Testis (tissue), 2 donors: ENCODE data around the gene GRK5.

Experiments
- POLR2A ChIP-seq: fragments of 450-650 bp; IDR thresholded peaks from one replicate; pipeline ENCODE4 v1.6.1; 2017; ENCODE audit warnings: antibody characterized with exemption, mild to moderate bottlenecking, moderate library complexity
- TF ChIP-seq, protein P1 (sequence below), 3 experiments: fragments of 450-650 bp in 2 of 3; fragments of 200-600 bp in 1 of 3; sonication (generic) in 1 of 3; IDR thresholded peaks; one replicate each; pipeline ENCODE4 v1.5.1; 2016 to 2019; ENCODE audit warnings: antibody characterized with exemption in 3 of 3, mild to moderate bottlenecking in 2 of 3, moderate library complexity in 1 of 3

DNA sequence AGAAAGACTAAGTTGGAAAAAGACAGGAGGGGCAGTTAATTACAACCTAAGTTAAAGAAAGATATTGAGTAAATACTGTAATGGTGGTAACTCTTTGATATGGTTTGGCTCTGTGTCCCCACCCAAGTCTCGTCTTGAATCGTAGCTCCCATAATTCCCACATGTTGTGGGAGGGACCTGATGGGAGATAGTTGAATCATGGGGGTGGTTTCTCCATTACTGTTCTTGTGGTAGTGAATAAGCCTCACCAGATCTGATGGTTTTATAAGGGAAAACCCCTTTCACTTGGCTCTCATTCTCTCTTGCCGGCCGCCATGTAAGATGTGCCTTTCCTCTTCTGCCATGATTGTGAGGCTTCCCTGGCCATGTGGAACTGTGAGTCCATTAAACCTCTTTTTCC is 143.8 kb downstream of the GRK5 start:
- TF ChIP-seq, protein P1, sequence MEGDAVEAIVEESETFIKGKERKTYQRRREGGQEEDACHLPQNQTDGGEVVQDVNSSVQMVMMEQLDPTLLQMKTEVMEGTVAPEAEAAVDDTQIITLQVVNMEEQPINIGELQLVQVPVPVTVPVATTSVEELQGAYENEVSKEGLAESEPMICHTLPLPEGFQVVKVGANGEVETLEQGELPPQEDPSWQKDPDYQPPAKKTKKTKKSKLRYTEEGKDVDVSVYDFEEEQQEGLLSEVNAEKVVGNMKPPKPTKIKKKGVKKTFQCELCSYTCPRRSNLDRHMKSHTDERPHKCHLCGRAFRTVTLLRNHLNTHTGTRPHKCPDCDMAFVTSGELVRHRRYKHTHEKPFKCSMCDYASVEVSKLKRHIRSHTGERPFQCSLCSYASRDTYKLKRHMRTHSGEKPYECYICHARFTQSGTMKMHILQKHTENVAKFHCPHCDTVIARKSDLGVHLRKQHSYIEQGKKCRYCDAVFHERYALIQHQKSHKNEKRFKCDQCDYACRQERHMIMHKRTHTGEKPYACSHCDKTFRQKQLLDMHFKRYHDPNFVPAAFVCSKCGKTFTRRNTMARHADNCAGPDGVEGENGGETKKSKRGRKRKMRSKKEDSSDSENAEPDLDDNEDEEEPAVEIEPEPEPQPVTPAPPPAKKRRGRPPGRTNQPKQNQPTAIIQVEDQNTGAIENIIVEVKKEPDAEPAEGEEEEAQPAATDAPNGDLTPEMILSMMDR (IDR thresholded peaks at IDR 0.05), result no peak
- no peak for TF ChIP-seq POLR2A
